SK-N-SH treated with all-trans-retinoic acid at 6 μM for 48 hours (cell line): ENCODE data around the gene TTLL1.

ENCODE experiments used
- ATAC-seq: fragments of 200-7000 bp; cut with Tn5 transposase; 3 replicates; pipeline ENCODE4 v1.9.1; 2020; ENCODE audit warnings: mild to moderate bottlenecking, moderate library complexity
- ARNTL ChIP-seq: fragments of 450-650 bp; formaldehyde crosslinking; IDR thresholded peaks from 2 replicates; pipeline ENCODE4 v1.5.0; 2020; ENCODE audit warnings: low read depth, mild to moderate bottlenecking, moderate library complexity, borderline replicate concordance
- BACH2 ChIP-seq: fragments of 250-450 bp; sonication (Bioruptor Pico); IDR thresholded peaks from 2 replicates; pipeline ENCODE4 v1.9.0; 2021; ENCODE audit warnings: mild to moderate bottlenecking, borderline replicate concordance
- ESRRG ChIP-seq: fragments of 250-450 bp; sonication (Bioruptor Pico); IDR thresholded peaks from 2 replicates; pipeline ENCODE4 v1.6.1; 2021; ENCODE audit warnings: mild to moderate bottlenecking
- GLIS3 ChIP-seq: fragments of 250-450 bp; sonication (Bioruptor Pico); IDR thresholded peaks from 2 replicates; pipeline ENCODE4 v1.5.0; 2020; ENCODE audit warnings: mild to moderate bottlenecking, moderate library complexity
- OSR1 ChIP-seq: fragments of 250-450 bp; sonication (Bioruptor Pico); IDR thresholded peaks from 2 replicates; pipeline ENCODE4 v1.8.0; 2022; ENCODE audit warnings: moderate library complexity, mild to moderate bottlenecking, inconsistent platforms
- PPARA ChIP-seq: fragments of 250-450 bp; sonication (Bioruptor Pico); IDR thresholded peaks from 2 replicates; pipeline ENCODE4 v1.5.0; 2020; ENCODE audit warnings: mild to moderate bottlenecking, borderline replicate concordance
- RARB ChIP-seq: fragments of 250-450 bp; sonication (Bioruptor Pico); IDR thresholded peaks from 2 replicates; pipeline ENCODE4 v1.8.0; 2021; ENCODE audit warnings: mild to moderate bottlenecking, moderate library complexity
- SNAI2 ChIP-seq: fragments of 250-450 bp; sonication (Bioruptor Pico); IDR thresholded peaks from 2 replicates; pipeline ENCODE4 v1.5.0; 2020; ENCODE audit warnings: mild to moderate bottlenecking, moderate library complexity
- TCF4 ChIP-seq: fragments of 250-450 bp; sonication (Bioruptor Pico); IDR thresholded peaks from 2 replicates; pipeline ENCODE4 v1.8.0; 2021; ENCODE audit warnings: mild to moderate bottlenecking, moderate library complexity, borderline replicate concordance
- TOX ChIP-seq: fragments of 250-450 bp; sonication (Bioruptor Pico); IDR thresholded peaks from 2 replicates; pipeline ENCODE4 v1.8.0; 2021; ENCODE audit warnings: mild to moderate bottlenecking, moderate library complexity, borderline replicate concordance
- ZC3H10 ChIP-seq: fragments of 250-450 bp; sonication (Bioruptor Pico); IDR thresholded peaks from 2 replicates; pipeline ENCODE4 v1.5.1; 2021; ENCODE audit warnings: mild to moderate bottlenecking, moderate library complexity
- ZFP3 ChIP-seq: fragments of 250-450 bp; sonication (Bioruptor Pico); IDR thresholded peaks from 2 replicates; pipeline ENCODE4 v1.5.0; 2020; ENCODE audit warnings: mild to moderate bottlenecking, moderate library complexity
- ZFP30 ChIP-seq: fragments of 450-650 bp; formaldehyde crosslinking; IDR thresholded peaks from 2 replicates; pipeline ENCODE4 v1.5.0; 2022; ENCODE audit warnings: mild to moderate bottlenecking, moderate library complexity
- ZNF565 ChIP-seq: fragments of 450-650 bp; formaldehyde crosslinking; conservative IDR thresholded peaks from 2 replicates; pipeline ENCODE4 v1.5.0; 2020; ENCODE audit warnings: low read depth, mild to moderate bottlenecking, moderate library complexity
- ZNF70 ChIP-seq: fragments of 450-650 bp; formaldehyde crosslinking; IDR thresholded peaks from 2 replicates; pipeline ENCODE4 v1.5.0; 2020; ENCODE audit warnings: mild to moderate bottlenecking, moderate library complexity
- ZNF8 ChIP-seq: fragments of 450-650 bp; formaldehyde crosslinking; IDR thresholded peaks from 2 replicates; pipeline ENCODE4 v1.5.0; 2020; ENCODE audit warnings: mild to moderate bottlenecking, moderate library complexity
- TF ChIP-seq, protein P1 (sequence below): fragments of 250-450 bp; sonication (Bioruptor Pico); IDR thresholded peaks from 2 replicates; pipeline ENCODE4 v1.5.1; 2020; ENCODE audit warnings: low read depth, mild to moderate bottlenecking, moderate library complexity
- TF ChIP-seq, protein P2 (sequence below): fragments of 250-450 bp; sonication (Bioruptor Pico); IDR thresholded peaks from 2 replicates; pipeline ENCODE4 v1.8.0; 2020; ENCODE audit warnings: mild to moderate bottlenecking, moderate library complexity, borderline replicate concordance
- TF ChIP-seq, protein P3 (sequence below): fragments of 250-450 bp; sonication (Bioruptor Pico); IDR thresholded peaks from 2 replicates; pipeline ENCODE4 v1.5.0; 2020; ENCODE audit warnings: mild to moderate bottlenecking, moderate library complexity
- TF ChIP-seq, protein P4 (sequence below): fragments of 250-450 bp; sonication (Bioruptor Pico); IDR thresholded peaks from 2 replicates; pipeline ENCODE4 v1.8.0; 2021; ENCODE audit warnings: low read depth, mild to moderate bottlenecking, moderate library complexity, borderline replicate concordance
- TF ChIP-seq, protein P5 (sequence below): fragments of 250-450 bp; sonication (Bioruptor Pico); IDR thresholded peaks from 2 replicates; pipeline ENCODE4 v1.5.1; 2021; ENCODE audit warnings: mild to moderate bottlenecking, moderate library complexity

The TTLL1 gene

DNA sequence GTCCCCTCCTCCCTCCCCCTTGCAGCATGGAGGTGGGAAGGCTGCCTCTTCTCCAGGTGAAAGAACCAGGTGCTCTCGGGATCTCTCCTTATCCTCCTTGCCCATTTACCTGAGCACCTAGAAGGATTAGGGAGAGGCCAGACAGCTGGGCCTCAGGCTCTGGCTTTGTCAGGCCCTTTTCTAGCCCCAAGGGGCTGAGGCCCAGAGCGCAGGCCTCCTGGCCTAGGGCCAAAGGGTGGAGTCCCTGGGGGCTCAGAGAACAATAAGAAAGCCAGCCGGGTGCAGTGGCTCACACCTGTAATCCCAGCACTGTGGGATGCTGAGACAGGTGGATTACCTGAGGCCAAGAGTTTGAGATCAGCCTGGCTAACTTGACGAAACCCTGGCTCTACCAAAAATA lies 5.4 kb upstream of the TTLL1 start:
- ATAC-seq = no peak
- TF ChIP-seq ZFP30 (no peak), PPARA (CRISPR knock-in tag) (no peak), ZFP3 (CRISPR knock-in tag) (no peak), ESRRG (CRISPR knock-in tag) (no peak), BACH2 (CRISPR knock-in tag) (no peak), ZNF8 (CRISPR knock-in tag) (no peak), ARNTL (no peak), ZC3H10 (CRISPR knock-in tag) (no peak), TCF4 (CRISPR knock-in tag) (no peak), RARB (CRISPR knock-in tag) (no peak)
- TF ChIP-seq, protein P1, sequence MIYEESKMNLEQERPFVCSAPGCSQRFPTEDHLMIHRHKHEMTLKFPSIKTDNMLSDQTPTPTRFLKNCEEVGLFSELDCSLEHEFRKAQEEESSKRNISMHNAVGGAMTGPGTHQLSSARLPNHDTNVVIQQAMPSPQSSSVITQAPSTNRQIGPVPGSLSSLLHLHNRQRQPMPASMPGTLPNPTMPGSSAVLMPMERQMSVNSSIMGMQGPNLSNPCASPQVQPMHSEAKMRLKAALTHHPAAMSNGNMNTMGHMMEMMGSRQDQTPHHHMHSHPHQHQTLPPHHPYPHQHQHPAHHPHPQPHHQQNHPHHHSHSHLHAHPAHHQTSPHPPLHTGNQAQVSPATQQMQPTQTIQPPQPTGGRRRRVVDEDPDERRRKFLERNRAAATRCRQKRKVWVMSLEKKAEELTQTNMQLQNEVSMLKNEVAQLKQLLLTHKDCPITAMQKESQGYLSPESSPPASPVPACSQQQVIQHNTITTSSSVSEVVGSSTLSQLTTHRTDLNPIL (CRISPR knock-in tag) = no peak
- TF ChIP-seq, protein P2, sequence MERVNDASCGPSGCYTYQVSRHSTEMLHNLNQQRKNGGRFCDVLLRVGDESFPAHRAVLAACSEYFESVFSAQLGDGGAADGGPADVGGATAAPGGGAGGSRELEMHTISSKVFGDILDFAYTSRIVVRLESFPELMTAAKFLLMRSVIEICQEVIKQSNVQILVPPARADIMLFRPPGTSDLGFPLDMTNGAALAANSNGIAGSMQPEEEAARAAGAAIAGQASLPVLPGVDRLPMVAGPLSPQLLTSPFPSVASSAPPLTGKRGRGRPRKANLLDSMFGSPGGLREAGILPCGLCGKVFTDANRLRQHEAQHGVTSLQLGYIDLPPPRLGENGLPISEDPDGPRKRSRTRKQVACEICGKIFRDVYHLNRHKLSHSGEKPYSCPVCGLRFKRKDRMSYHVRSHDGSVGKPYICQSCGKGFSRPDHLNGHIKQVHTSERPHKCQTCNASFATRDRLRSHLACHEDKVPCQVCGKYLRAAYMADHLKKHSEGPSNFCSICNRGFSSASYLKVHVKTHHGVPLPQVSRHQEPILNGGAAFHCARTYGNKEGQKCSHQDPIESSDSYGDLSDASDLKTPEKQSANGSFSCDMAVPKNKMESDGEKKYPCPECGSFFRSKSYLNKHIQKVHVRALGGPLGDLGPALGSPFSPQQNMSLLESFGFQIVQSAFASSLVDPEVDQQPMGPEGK (CRISPR knock-in tag) = no peak
- TF ChIP-seq, protein P3, sequence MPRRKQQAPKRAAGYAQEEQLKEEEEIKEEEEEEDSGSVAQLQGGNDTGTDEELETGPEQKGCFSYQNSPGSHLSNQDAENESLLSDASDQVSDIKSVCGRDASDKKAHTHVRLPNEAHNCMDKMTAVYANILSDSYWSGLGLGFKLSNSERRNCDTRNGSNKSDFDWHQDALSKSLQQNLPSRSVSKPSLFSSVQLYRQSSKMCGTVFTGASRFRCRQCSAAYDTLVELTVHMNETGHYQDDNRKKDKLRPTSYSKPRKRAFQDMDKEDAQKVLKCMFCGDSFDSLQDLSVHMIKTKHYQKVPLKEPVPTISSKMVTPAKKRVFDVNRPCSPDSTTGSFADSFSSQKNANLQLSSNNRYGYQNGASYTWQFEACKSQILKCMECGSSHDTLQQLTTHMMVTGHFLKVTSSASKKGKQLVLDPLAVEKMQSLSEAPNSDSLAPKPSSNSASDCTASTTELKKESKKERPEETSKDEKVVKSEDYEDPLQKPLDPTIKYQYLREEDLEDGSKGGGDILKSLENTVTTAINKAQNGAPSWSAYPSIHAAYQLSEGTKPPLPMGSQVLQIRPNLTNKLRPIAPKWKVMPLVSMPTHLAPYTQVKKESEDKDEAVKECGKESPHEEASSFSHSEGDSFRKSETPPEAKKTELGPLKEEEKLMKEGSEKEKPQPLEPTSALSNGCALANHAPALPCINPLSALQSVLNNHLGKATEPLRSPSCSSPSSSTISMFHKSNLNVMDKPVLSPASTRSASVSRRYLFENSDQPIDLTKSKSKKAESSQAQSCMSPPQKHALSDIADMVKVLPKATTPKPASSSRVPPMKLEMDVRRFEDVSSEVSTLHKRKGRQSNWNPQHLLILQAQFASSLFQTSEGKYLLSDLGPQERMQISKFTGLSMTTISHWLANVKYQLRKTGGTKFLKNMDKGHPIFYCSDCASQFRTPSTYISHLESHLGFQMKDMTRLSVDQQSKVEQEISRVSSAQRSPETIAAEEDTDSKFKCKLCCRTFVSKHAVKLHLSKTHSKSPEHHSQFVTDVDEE = no peak
- TF ChIP-seq, all 23 proteins: peak for 0

GRCh38 chr22:43094085-43094484 lies 4.9 kb upstream of the TTLL1 start:
- no peak for ATAC-seq
- TF ChIP-seq BACH2 (CRISPR knock-in tag) (no peak), ZNF565 (CRISPR knock-in tag) (no peak), ZC3H10 (CRISPR knock-in tag) (no peak), SNAI2 (CRISPR knock-in tag) (no peak), ZFP30 (no peak), GLIS3 (CRISPR knock-in tag) (no peak), ZFP3 (CRISPR knock-in tag) (no peak), TCF4 (CRISPR knock-in tag) (no peak), ZNF70 (CRISPR knock-in tag) (no peak), TOX (no peak), ARNTL (no peak), ESRRG (CRISPR knock-in tag) (no peak)
- TF ChIP-seq, protein P4, sequence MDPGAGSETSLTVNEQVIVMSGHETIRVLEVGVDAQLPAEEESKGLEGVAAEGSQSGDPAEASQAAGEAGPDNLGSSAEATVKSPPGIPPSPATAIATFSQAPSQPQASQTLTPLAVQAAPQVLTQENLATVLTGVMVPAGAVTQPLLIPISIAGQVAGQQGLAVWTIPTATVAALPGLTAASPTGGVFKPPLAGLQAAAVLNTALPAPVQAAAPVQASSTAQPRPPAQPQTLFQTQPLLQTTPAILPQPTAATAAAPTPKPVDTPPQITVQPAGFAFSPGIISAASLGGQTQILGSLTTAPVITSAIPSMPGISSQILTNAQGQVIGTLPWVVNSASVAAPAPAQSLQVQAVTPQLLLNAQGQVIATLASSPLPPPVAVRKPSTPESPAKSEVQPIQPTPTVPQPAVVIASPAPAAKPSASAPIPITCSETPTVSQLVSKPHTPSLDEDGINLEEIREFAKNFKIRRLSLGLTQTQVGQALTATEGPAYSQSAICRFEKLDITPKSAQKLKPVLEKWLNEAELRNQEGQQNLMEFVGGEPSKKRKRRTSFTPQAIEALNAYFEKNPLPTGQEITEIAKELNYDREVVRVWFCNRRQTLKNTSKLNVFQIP (CRISPR knock-in tag) = no peak
- TF ChIP-seq, protein P5, sequence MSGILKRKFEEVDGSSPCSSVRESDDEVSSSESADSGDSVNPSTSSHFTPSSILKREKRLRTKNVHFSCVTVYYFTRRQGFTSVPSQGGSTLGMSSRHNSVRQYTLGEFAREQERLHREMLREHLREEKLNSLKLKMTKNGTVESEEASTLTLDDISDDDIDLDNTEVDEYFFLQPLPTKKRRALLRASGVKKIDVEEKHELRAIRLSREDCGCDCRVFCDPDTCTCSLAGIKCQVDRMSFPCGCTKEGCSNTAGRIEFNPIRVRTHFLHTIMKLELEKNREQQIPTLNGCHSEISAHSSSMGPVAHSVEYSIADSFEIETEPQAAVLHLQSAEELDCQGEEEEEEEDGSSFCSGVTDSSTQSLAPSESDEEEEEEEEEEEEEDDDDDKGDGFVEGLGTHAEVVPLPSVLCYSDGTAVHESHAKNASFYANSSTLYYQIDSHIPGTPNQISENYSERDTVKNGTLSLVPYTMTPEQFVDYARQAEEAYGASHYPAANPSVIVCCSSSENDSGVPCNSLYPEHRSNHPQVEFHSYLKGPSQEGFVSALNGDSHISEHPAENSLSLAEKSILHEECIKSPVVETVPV (CRISPR knock-in tag) = no peak
- TF ChIP-seq, protein P1 (CRISPR knock-in tag) = no peak

DNA sequence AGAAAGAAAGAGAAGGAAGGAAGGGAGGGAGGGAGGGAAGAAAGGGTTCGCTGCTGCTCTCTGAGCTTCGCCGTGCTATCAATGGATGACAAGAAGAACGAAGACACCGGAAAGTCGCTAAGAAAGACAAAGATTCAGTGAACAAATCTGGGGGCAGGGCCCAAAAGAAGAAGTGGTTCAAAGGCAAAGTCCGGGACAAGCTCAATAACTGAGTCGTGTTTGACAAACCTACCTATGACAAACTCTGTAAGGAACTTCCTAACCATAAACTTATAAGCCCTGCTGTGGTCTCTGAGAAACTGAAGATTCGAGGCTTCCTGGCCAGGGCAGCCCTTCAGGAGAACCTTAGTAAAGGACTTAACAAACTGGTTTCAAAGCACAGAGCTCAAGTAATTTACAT lies 2.9 kb upstream of the TTLL1 start:
- no peak for TF ChIP-seq ZNF70 (CRISPR knock-in tag)
- TF ChIP-seq ZNF8 (CRISPR knock-in tag) = no peak
- no peak for TF ChIP-seq OSR1 (CRISPR knock-in tag)
- TF ChIP-seq TOX = no peak
- ATAC-seq = no peak
